Kidney (tissue), 14 donors: ENCODE measurements around the gene CEP85. TPM values are rescaled to one million over a fixed set of nuclear protein-coding genes. Genes with fewer than 3 reads are reported as not detected.

Experiments used
- DNase-seq, 5 donors: peaks; one replicate each; pipeline ENCODE4 v3.0.0-alpha.2; 2013 to 2020
- FAIRE-seq: peaks from 2 replicates; lab custom pipeline; 2012; peaks lifted over from hg19 to GRCh38; lab: Jason Lieb, UNC
- H3K27ac ChIP-seq, 2 donors: one replicate each; pipeline ENCODE4 v1.7.0; 2013; ENCODE audit warnings: low read depth in 2 of 2, low read length in 2 of 2, inconsistent platforms in 1 of 2
- H3K27me3 ChIP-seq: one replicate; pipeline ENCODE4 v1.7.1; 2013; ENCODE audit warnings: low read length, inconsistent platforms; ENCODE audit not compliant: control insufficient read depth, insufficient read depth
- H3K36me3 ChIP-seq, 3 donors: one replicate each; pipeline versions ENCODE4 v1.7.0 to v1.7.1; 2013; ENCODE audit warnings: low read length in 3 of 3, control low read depth in 1 of 3, inconsistent platforms in 1 of 3; ENCODE audit not compliant: insufficient read depth in 3 of 3, control insufficient read depth in 2 of 3
- H3K4me1 ChIP-seq, 3 donors: one replicate each; pipeline versions ENCODE4 v1.7.0 to v1.7.1; 2013; ENCODE audit warnings: low read length in 3 of 3, inconsistent platforms in 1 of 3, low read depth in 1 of 3; ENCODE audit not compliant: control insufficient read depth in 2 of 3, insufficient read depth in 2 of 3
- H3K4me3 ChIP-seq, 3 donors: one replicate each; pipeline versions ENCODE4 v1.7.0 to v1.8.1; 2013; ENCODE audit warnings: low read length in 3 of 3, control low read depth in 1 of 3, inconsistent platforms in 1 of 3
- H3K9ac ChIP-seq, 3 donors: one replicate each; pipeline versions ENCODE4 v1.7.0 to v1.7.1; 2013; ENCODE audit warnings: low read length in 3 of 3, control low read depth in 1 of 3, inconsistent platforms in 1 of 3
- H3K9me3 ChIP-seq, 3 donors: one replicate each; pipeline versions ENCODE4 v1.7.0 to v1.7.1; 2013; ENCODE audit warnings: low read length in 3 of 3, control low read depth in 1 of 3, inconsistent platforms in 1 of 3; ENCODE audit not compliant: control insufficient read depth in 2 of 3, insufficient read depth in 1 of 3
- CTCF ChIP-seq: IDR thresholded peaks from 3 replicates; pipeline ENCODE4 v1.5.1; 2012; ENCODE audit warnings: mild to moderate bottlenecking, moderate library complexity, borderline replicate concordance; ENCODE audit not compliant: insufficient read depth; ENCODE audit errors: extremely low read depth
- intact Hi-C: fragments of 100-400 bp; cut with DNase I; formaldehyde crosslinking; loops from one replicate; pipeline ENCODE4 v1.11.1; 2022
- polyA plus RNA-seq: library from polyadenylated mRNA; stranded (reverse); fragments of 350-450 nt; fragmentation: Illumina TruSeq; extraction: RNeasy Lipid Tissue Mini Kit (QIAGEN cat#74804); gene quantifications from one replicate; pipeline ENCODE4 v1.2.3, GENCODE V29; 2014; ENCODE audit warnings: low read depth, low replicate concordance; ENCODE audit not compliant: insufficient read depth
- total RNA-seq: library from RNA; stranded (reverse); fragmentation: NEBNext Ultra II Directional; extraction: Animal tissue kit (Norgen Biotek cat#: 25700); gene quantifications from one replicate; pipeline ENCODE4 v1.2.1, GENCODE V29; 2021
- donor health status: control.
- donor health status: control.
- donor health status: control.
- donor health status: control.
- donor health status: control.
- donor health status: DM: yes; HTN: yes; CAD: no.
- donor health status: Normal renal cell carcinoma (clear cell type).

CEP85 gene
- total and polyA plus RNA-seq, 2 donors from 2014 or later = 8.4 to 8.5 TPM

GRCh38 chr1:26288311-26288941 lies 54.4 kb downstream of the CEP85 start:
- Histone ChIP-seq H3K27me3 (no peaks in the 10 kb centered on the region), H3K9ac (no peak overlapping the region), H3K4me1 (peaks cover 0 to 5% (median 0%) of the 10 kb centered on the region in 3 donors), H3K36me3 (no peaks in the 10 kb centered on the region), H3K27ac (no peak overlapping the region), H3K9me3 (no peaks in the 10 kb centered on the region), H3K4me3 (no peak overlapping the region)
- FAIRE-seq = no peak
- intact Hi-C loops = no loop called here
- no peak for TF ChIP-seq CTCF
- peak in 1 of 5 donors; percentile 57 for DNase-seq

- Histone ChIP-seq H3K27me3 (no peaks in the 10 kb centered on the region), H3K4me3 (no peak overlapping the region), H3K9me3 (no peaks in the 10 kb centered on the region), H3K9ac (no peak overlapping the region), H3K4me1 (peaks cover 0 to 5% (median 0%) of the 10 kb centered on the region in 3 donors), H3K27ac (no peak overlapping the region), H3K36me3 (no peaks in the 10 kb centered on the region)
- TF ChIP-seq CTCF = no peak
- peak in 1 of 5 donors; percentile 72 for DNase-seq
- intact Hi-C loops = no loop called here
- FAIRE-seq = no peak
These were observed 55.4 kb downstream of the CEP85 start for GRCh38 chr1:26289158-26290059.

DNA sequence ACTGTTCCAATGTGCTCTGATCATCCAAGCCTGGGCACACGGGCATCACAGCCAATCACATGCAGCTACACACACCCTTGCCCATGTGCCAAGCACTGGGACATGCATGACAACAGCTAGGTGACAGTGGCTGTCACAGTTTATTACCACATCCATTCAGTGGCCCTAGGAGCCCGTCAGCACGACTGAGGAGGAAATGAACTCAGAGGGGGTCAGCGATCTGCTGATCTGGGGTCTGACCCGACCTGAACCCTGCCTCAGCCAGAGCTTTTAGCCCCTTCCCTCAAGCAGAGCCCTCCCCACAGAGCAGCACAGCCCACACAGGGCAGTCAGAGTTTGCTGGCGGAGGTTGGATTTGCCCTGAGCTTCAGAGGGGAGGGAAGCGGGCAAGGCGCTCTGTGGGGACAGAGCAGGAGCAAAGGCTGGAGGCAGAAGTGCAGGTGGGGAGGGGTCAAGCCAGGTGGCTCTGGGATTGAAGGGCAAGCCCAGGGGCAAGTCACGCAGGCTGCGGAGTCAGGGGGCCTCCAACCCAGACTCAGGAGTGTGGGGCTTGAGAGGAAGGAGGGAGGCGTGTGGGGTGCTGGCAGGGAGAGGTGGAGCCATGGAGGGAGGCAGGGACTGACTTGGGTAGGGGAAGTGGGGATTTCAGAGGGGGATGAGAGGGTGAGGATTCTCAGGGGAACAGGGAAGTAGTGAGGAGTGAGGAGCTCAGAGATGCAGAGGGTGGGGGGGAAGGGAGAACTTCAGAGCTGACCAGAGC lies 56.3 kb downstream of the CEP85 start:
- H3K4me1 ChIP-seq = peaks cover 0 to 5% (median 0%) of the 10 kb centered on the region in 3 donors
- intact Hi-C loops = no loop called here
- H3K9me3 ChIP-seq = no peaks in the 10 kb centered on the region
- no peaks in the 10 kb centered on the region for H3K36me3 ChIP-seq
- H3K27me3 ChIP-seq = no peaks in the 10 kb centered on the region
- no peak for FAIRE-seq
- no peak overlapping the region for H3K4me3 ChIP-seq
- DNase-seq = peak in 2 of 5 donors; percentile 60 to 71
- no peak for TF ChIP-seq CTCF
- no peak overlapping the region for H3K9ac ChIP-seq
- no peak overlapping the region for H3K27ac ChIP-seq
